ENCODE results near the gene SLC38A1. TPM values are rescaled to one million over a fixed set of nuclear protein-coding genes. Genes with fewer than 3 reads are reported as not detected.

SLC38A1 gene
- total RNA-seq, 1 experiment from 2014 or later: 75.1 TPM

DNA sequence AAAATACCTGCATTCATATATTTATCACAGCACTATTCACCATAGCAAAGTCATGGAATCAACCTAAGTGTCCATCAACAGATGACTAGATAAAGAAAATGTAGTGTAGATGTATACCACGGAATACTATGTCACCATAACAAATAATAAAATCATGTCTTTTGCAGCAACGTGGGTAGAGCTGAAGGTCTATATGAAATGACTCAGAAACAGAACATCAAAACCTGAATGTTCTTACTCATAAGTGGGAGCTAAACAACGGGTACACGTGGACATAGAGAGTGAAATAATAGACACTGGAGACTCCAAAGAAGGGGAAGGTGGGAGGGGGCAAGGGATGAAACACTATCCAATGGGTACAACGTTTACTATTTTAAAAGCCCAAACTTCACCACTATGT is 37.9 kb downstream of the SLC38A1 start:
- no peak for DNase-seq (ENCODE audit: low read depth)

DNA sequence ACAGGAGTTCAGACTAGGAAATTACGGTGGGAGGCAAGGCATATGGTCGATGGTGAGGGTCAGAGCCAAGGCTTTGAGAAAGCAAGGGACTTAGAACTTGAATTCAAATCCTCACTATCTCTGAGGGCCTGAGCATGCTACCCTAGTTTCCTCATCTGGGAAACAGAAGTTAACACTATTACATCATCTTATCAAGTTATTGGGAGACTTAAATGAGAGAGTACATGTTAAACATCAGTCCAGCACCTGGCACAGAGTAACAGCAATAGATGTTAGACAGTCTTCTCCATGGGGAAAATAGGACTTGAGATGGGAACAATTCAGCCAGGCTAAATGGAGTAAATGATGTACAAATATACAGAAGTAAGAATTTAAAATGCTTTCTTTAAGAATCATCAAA is 38.5 kb downstream of the SLC38A1 start:
- DNase-seq (ENCODE audit: low read depth): no peak

DNA sequence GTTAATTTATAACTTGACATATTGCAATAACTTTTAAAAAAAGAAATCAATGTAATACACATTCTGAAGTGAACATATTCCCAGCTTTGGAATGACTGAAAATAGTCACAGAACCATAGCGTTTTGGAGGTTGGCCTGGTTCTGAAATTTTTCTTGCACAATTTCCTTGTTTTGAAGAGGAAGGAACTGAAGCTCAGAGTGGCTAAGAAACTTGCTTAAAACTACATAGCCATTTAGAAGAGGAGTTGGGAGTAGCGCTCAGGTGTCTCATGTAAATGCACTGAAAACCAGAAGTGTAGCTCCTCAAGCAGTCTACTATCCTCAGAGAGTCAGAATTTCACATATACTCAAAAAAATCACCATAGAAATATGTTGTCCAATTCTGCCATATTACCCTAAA is 41.2 kb downstream of the SLC38A1 start:
- DNase-seq (ENCODE audit: low read depth): no peak

DNA sequence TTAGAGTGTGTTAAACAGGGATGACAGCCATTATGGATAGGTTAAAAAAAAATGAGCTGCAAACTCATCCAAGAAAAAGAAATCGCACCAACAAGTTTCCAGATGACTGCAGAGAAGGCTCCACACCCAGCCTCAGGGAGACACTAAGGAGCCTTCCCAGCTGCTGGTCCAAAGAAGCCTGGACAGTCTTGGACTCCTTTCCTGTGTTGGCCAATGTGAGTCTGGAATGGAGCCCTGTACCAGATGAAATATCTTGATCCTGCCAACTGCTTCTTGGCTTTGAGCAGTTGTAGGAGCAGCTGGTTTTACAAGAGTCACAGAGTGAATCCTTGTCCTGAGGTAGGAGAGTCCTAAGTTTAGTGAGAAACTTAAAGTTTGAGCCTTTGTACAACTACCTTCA is 44.5 kb downstream of the SLC38A1 start:
- no peak for DNase-seq (ENCODE audit: low read depth)

DNA sequence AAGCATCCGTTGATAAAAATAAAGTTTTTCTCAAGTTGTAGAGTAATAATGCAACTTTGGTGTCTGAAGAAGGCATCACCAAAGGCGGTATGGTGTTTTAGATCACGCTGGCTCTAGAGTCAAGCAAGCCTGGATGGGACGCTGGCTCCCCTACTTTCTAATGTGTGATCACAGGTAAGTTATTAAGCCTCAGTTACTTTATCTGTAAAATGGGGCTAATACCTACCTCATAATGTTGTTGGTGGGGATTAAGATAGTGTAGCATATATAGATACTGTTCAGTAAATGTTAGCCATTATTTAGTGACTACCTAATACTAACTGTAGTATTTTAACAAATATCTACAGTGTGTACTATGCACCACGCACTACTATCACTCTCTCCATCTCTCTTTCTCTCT is 45.8 kb downstream of the SLC38A1 start:
- no peak for DNase-seq (ENCODE audit: low read depth)

DNA sequence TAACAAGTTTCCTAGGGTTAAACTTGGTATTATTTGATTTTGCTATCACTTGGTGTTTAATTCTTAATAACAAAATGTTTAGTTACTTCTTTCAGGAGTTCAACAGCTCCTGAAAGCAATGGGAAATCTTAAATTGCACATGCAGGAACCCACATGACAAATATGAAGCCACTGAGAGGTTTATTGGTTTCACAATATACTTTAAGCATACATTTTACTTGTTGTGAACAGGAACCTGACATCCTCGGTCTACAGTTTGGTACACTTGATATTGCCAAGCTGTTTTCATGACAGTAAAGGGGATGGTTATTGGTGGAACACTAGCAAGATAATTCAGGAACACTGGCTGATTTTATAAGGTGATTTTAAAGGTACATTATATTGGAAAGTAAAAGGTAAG is 46.2 kb downstream of the SLC38A1 start:
- no peak for DNase-seq (ENCODE audit: low read depth)

DNA sequence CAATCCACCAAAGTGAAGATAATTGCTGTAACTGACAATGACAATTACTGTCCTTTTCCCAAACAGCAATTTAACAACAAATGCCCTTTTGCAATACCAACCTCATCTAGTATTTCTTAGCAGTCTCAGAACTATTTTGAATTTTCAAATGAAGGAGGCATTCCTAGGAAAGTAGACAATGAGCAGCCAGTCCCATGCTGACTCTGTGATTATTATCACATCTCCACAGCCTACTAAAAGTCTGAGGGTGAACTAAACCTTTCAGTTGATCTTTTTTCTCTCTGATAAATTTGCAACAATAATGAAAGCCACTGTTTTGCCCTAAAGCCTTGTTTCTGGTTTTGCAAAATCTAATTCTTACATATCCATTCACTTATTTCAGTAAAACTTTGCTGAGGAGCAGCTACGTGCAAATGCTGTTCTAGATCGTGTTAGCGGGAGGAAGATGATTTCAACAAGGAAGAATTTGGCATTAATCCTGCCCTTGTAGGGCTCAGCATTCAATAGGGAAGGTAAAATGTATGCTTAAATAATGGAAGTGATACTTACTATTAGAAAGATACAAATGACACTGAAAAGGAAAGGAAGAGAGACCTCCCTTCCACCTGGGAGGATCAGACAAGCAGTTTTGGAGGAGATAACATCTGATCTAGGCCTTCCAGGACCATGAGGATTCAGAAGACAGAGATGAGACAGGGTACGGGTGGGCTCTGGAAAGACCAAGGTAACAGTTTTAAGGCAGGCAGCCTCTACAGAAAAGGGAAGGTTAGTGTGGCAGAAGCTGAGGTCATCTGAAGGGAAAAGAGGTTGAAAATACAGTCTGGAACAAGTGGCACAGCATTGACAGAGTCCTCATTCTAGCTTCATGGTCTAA is 47.4 kb downstream of the SLC38A1 start:
- peak; percentile 9 for DNase-seq (ENCODE audit: low read depth)

DNA sequence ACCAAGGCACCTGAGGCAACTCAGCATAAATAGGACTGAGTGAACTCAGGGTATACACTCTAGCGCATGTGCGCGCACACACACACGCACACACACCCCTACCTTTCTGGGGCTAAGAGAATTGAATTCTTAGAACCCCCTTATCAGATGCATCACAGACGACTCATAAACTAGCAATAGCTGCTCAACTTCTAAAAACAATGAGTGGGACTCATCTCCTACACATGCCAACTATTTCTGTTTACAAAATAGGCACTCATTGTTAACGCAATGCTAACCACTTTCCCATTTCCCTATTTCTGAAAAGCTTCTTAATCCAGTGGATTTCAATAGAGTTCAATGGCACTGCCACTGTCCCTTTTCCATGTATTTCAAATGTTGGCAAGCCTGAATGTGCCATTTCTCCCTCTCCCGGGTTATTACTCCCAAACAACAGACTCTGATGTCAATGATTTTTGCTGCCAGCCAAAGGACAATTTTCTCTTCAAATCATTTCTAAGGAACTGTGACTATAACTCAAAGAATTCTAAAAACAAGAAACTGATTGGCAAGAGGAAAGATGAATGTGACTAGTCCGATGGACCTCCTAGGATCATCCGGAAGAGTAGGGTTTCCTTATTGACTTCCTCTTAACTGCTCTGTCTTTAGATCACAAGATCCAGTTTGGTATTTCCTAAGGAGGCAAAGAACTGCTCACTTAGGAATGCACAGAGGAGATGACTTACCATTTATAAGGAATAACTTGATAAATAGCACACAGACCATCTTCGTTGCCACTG is 48.8 kb downstream of the SLC38A1 start:
- DNase-seq (ENCODE audit: low read depth): peak; percentile 63

DNA sequence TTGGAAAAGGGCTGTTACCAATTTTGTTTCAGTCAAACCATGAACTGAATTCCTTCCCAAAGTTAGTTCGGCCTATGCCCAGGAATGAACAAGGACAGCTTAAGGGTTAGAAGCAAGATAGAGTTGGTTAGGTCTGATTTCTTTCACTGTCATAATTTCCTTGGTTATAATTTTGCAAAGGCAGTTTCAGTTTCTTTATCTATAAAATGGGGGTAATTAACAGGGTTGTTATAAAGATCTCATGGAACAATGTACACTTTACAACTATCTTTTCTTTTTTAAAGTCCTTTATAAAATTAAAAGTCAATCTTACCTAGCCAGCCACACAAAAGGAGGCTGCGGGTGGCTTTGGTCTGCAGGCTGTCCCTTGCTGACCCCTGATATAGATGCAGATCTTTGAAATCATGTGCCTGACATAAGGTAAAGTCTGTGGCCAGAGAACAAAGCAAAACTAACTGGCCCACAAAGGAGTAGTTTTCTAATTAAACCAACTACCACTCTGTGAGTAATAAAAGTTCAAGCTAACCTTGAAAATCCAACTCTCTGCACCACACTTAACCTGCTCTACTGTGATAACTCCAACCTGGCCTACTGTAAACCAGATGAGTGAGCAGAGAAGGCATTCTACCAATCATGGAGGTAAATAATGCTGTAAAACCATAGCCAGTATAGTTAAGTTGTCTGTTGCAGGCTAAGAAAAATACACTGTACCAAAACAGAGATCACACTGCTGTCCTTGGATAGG is 49.5 kb downstream of the SLC38A1 start:
- no peak for DNase-seq (ENCODE audit: low read depth)

DNA sequence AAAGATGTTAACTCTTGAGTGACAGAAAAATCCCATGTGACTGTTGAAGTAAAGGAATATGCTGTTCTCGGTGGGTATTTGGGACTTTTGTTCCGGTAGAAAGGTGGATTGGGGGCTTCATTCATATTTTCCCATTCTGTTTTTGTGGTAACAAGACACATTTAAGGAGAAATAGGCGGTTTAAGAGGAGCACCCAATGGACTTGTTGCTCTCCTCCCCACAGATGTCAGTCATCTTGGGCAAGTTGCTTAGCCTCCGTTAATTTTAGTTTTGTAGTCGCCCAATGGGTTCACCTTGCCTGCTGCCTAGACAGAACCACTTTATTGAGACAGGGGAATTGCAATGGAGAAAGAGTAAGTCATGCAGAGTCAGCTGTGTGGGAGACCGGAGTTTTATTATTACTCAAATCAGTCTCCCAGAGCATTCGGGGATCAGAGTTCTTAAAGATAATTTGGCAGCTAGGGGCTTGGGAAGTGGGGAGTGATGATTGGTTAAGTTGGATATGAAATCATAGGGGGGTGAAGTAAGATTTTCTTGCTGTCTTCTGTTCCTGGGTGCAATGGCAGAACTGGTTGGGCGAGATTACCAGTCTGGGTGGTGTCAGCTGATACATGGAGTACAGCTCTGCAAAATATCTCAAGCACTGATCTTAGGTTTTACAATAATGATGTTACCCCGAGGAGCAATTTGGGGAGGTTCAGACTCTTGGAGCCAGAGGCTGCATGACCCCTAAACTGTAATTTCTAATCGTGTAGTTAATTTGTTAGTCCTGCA is 50.3 kb downstream of the SLC38A1 start:
- no peak for DNase-seq (ENCODE audit: low read depth)

DNA sequence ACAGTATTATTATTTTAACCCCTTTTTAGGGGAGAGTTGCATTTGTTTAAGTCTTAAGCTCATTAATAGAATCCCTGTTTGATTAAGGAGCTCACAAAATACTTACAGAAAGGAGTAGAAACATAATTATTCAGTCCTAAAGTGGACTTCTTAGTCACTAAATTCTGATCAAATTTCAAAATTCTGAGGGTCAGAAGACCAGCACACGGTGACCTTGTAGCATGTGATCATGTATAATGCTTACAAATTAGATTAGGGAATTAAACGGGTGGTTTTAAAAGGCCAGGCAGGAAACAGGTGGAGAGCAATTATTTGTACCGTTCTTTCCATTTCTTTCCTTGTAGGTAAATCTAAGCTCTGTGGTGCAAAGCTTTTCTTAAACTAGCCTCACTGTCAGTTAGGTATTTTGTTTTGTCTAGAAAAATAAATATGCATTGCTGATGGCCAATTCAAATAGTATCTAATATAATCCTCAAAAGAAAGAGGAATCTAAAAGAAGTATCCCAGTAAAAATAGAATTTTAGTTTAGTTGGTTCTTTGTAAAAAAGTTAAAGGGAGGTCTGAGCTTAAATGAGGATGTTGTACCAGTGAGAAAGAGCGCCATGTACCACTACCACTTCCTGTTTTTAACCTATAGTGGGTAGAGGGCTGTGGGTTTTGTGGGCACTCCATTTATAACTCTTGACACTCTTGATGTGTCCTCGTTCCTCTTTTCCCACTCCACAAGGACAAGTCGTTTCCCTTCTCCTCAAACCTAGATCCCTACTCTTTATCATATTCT is 51.1 kb downstream of the SLC38A1 start:
- DNase-seq (ENCODE audit: low read depth): no peak

DNA sequence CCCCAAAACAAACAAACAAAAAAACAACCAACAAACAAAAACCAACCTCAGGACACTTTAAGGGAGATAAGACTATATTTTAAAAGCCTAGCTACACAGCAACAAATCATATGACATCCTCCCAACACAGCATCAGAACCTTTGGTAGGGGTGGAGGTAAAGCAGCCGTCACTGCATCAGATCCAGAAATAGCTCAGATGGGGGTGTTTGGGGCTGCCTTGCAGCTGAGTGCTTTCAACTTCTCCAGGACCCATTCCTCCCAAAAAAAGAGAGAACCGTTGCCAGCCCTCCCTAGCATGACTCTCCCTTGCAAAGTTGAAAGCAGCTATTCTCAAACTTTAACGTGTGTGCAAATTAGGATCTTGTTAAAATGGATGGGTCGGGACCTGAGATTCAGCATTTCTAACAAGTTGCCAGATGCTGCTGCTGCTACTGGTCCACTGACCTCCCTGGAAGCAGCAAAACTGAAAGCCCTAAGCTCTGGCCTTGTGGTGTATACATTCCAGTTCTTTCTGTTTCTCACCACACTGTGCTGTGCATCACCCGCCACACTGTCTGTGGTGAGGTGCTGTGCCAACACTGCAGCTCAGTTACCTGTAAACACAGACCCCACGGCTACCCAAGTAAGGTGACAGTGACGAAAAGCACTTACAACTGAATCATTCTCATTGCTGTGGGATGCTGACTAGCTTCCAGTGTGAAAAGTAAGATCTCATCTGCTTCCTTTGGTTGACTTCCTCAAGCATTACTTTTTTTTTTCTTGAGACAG is 54.0 kb downstream of the SLC38A1 start:
- DNase-seq (ENCODE audit: low read depth): no peak

DNA sequence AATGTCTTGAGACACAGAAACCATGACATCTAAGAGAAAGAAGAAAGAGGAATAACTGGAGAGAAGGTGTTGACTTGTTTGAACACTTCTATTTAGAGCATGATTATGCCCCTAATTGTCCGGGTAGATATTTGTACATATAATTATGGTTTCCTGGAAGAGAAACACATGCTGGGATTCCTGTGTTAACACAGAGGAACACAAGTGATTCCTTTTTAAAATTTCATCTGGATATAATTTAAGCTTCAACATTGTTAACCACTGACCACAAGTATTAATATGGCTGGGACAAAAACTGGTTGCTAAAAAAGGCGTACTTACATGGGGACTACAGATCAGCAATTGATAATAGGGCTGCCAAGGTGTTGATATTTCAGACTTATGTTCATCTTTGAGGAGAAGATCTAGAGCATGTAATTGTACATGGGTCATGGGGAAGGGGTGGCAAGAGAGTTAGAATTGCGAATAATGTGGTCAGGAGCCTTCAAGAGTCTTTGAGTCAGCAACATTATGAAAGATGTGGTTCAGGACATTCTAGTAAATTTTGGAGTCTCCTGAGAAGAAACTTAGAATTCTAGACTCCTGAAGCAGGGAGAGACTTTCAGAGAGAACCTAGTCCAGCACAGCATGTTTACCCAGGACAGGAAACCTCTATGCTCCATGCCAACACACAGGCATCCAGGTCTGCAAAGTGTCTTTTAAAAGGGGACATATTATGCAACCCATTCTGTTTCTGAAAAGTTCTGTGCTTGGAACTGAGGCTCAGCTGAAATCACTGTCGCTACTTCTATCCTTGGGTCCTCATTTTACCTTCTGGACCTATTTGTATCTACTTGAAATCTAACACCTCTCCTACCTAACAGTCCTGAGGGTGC is 56.5 kb downstream of the SLC38A1 start:
- DNase-seq (ENCODE audit: low read depth): no peak

DNA sequence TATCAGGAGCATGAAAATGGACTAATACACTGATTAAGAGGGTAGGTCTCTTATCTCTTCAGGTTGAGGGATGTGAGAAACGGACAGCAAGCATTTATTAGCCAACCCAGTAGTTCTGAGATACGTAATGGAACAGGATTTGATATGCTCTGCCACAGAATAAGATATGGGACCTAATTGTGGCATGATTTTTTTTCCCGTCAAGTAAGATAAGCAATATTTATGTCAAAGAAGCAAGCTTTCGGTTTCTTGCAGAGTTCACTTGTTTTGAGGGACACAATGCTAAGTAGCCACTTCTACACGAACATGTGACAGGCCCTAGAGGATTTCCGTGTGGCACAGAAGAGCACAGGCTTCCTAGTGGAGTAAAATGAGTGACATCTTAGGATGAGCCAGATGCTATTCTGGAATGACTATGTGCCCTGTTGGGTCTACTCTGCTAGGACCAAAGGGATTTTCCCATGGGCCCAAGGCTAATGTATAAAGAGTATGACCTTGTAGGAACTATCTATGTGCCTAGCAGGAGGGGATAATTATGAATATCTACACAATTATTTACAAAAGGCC is 57.9 kb downstream of the SLC38A1 start:
- no peak for DNase-seq (ENCODE audit: low read depth)

DNA sequence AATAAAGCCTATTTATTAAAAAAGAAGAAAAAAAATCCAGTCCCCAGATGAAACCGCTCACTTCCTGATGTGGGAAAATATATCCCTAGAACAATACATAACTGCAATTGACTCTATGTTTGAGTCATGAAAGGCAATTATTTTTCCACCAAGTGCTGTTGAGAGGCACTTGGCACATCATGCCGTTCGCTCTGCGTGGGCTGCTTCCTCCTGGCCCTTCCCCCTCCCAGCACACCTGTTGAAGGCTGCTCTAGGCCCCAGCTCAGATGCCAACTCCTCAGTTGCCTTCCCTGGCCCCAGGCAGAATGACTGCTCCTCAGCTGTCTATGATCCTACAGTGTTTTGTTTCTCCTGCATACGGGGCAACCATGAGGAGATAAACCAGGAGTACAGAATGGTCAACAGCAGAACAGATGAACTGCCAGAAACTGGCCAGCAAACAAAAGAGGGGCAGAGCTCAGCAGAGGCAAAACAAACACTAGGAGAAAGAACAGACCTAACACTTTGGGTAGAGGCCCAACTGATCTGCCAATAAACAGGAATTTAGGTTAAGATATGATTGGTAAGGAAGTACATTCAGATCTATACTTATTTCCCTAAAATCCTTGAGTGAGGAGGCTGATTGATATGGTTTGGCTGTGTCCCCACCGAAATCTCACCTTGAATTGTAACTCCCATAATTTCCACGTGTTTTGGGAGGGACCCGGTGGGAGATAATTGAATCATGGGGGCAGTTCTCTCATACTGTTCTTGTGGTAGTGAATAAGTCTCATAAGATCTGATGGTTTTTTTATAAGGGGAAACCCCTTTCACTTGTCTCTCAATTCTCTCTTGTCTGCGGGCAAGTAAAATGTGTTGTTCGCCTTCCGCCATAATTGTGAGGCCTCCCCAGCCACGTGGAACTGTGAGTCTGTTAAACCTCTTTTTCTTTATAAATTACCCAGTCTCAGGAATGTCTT is 58.6 kb downstream of the SLC38A1 start:
- peak; percentile 82 for DNase-seq (ENCODE audit: low read depth)

DNA sequence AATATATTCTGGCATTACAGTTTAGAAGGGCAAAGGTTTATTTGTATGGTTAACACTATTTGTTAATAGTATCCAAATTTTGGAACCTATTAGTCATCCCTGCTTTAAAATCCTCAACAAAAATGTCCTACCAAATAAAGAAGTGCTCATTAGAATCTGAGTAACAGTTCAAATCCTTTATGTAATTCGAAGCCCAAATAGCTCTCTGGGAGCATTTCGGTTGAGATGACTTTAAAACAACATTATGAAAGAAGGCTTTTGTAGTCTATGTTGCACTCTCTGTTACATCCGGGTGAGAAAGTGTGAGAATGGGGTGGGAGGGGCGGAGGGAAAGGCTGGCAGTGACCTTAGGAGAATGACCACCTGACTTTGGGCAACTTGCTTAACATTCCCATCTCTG is 59.7 kb downstream of the SLC38A1 start:
- peak; percentile 12 for DNase-seq (ENCODE audit: low read depth)

DNA sequence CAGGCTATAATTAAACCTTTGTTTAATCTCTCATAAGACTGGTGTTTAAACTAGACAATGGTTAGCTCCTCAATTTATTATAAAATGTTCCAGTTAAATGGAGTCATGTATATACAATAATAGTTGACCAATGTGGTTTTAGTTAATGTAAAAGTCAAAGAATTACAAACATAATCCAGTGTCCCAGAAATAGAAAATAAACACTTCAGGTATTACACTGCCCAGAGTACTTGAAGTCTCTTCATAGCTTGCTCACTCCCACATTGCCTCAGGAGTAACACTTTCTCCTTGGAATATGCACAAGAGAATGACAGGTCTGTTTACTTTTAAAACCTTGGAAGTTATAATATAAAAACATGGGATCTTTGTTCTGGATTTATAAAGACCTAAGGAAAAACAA is 60.5 kb downstream of the SLC38A1 start:
- DNase-seq (ENCODE audit: low read depth): no peak

Measured in Daoy (cell line).